ENCODE results near the gene PDE4B.

Gene PDE4B

GRCh38 chr1:66207484-66207883 is 414.8 kb downstream of the PDE4B start:
- DNase-seq = no peak

GRCh38 chr1:66208632-66209031 is 415.9 kb downstream of the PDE4B start:
- no peak for DNase-seq

GRCh38 chr1:66210635-66211244 is 418.0 kb downstream of the PDE4B start:
- no peak for DNase-seq

GRCh38 chr1:66211521-66211920 is 418.8 kb downstream of the PDE4B start:
- DNase-seq = no peak

- DNase-seq = no peak
Observed at GRCh38 chr1:66213491-66213890, 420.8 kb downstream of the PDE4B start.

GRCh38 chr1:66214901-66215300 is 422.2 kb downstream of the PDE4B start:
- peak; percentile 29 for DNase-seq

- DNase-seq = no peak
Observed at GRCh38 chr1:66217021-66217420, 424.3 kb downstream of the PDE4B start.

GRCh38 chr1:66217561-66217960 is 424.9 kb downstream of the PDE4B start:
- no peak for DNase-seq

GRCh38 chr1:66220477-66220876 is 427.8 kb downstream of the PDE4B start:
- no peak for DNase-seq

GRCh38 chr1:66223681-66224080 is 431.0 kb downstream of the PDE4B start:
- DNase-seq = no peak

- DNase-seq = no peak
Observed at GRCh38 chr1:66226985-66227384, 434.3 kb downstream of the PDE4B start.

GRCh38 chr1:66227966-66228365 is 435.3 kb downstream of the PDE4B start:
- DNase-seq = no peak

- DNase-seq = peak; percentile 72
Observed at GRCh38 chr1:66231217-66231616, 438.5 kb downstream of the PDE4B start.

GRCh38 chr1:66231681-66232463 is 439.2 kb downstream of the PDE4B start:
- DNase-seq = no peak

- DNase-seq = no peak
Observed at GRCh38 chr1:66237042-66237441, 444.3 kb downstream of the PDE4B start.

- no peak for DNase-seq
Observed at GRCh38 chr1:66237722-66238479, 445.2 kb downstream of the PDE4B start.

GRCh38 chr1:66239834-66240233 is 447.1 kb downstream of the PDE4B start:
- DNase-seq = no peak

GRCh38 chr1:66240491-66241484 is 448.1 kb downstream of the PDE4B start:
- no peak for DNase-seq

GRCh38 chr1:66242646-66243547 is 450.2 kb downstream of the PDE4B start:
- peak; percentile 80 for DNase-seq

GRCh38 chr1:66243548-66244130 is 450.9 kb downstream of the PDE4B start:
- peak; percentile 73 for DNase-seq

GRCh38 chr1:66244429-66244828 is 451.7 kb downstream of the PDE4B start:
- DNase-seq = no peak

Data from activated CD4-positive, alpha-beta T cell treated with anti-CD3 and anti-CD28 coated beads, Interleukin-2, amount 50 U/mL, for 16 hours (primary cell).